HEK293 (cell line): ENCODE data around the gene FAM120C.

ENCODE experiments used
- CTCF ChIA-PET: fragments of 350-600 bp; formaldehyde crosslinking; extraction: SDS; loops from one replicate; lab custom pipeline; 2021; ENCODE audit warnings: antibody characterized with exemption; lab: Yijun Ruan, JAX
- POLR2A ChIA-PET: fragments of 300-600 bp; formaldehyde crosslinking; extraction: SDS; loops from one replicate; lab custom pipeline; 2020; ENCODE audit warnings: antibody characterized with exemption, inconsistent platforms; lab: Yijun Ruan, JAX
- H3K27ac ChIP-seq: fragments of 200-500 bp; sonication (Bioruptor generic); 2 replicates; pipeline ENCODE4 v1.5.1; 2014; ENCODE audit warnings: low read depth, low read length, control low read depth, inconsistent platforms; ENCODE audit errors: extremely low read depth
- H3K36me3 ChIP-seq, 2 experiments: fragments of 200-500 bp in 1 of 2; sonication (Bioruptor generic) in 1 of 2; 1 replicate in 1 of 2; 2 replicates in 1 of 2; pipeline ENCODE4 v1.5.1; 2014 to 2017; ENCODE audit warnings: inconsistent platforms in 2 of 2, low read length in 2 of 2; ENCODE audit not compliant: control insufficient read depth in 2 of 2, insufficient read depth in 1 of 2
- H3K4me1 ChIP-seq: fragments of 200-500 bp; sonication (Bioruptor generic); 2 replicates; pipeline ENCODE4 v1.5.1; 2014; ENCODE audit warnings: mild to moderate bottlenecking, low read length, inconsistent platforms; ENCODE audit not compliant: control insufficient read depth, insufficient read depth
- H3K4me3 ChIP-seq: 2 replicates; pipeline ENCODE4 v1.5.1; 2011; ENCODE audit warnings: low read depth, mild to moderate bottlenecking, control low read depth, low read length, moderate library complexity
- H3K9me3 ChIP-seq: fragments of 200-500 bp; sonication (Bioruptor generic); 2 replicates; pipeline ENCODE4 v1.5.1; 2014; ENCODE audit warnings: low read depth, low read length, inconsistent platforms; ENCODE audit not compliant: control insufficient read depth, insufficient read depth
- EGR2 ChIP-seq: fragments of 450-650 bp; formaldehyde crosslinking; IDR thresholded peaks from 2 replicates; pipeline ENCODE4 v1.5.1; 2016; ENCODE audit warnings: low read depth, missing biosample characterization, missing genetic modification characterization
- MZF1 ChIP-seq: fragments of 450-650 bp; formaldehyde crosslinking; IDR thresholded peaks from 2 replicates; pipeline ENCODE4 v1.5.1; 2017; ENCODE audit warnings: missing biosample characterization, missing genetic modification characterization, borderline replicate concordance
- PRDM10 ChIP-seq: fragments of 450-650 bp; formaldehyde crosslinking; IDR thresholded peaks from 2 replicates; pipeline ENCODE4 v1.5.1; 2016; ENCODE audit warnings: missing biosample characterization, missing genetic modification characterization
- ZBTB17 ChIP-seq: fragments of 450-650 bp; formaldehyde crosslinking; IDR thresholded peaks from 2 replicates; pipeline ENCODE4 v1.5.1; 2016; ENCODE audit warnings: missing biosample characterization, missing genetic modification characterization
- ZBTB48 ChIP-seq: fragments of 450-650 bp; formaldehyde crosslinking; IDR thresholded peaks from 2 replicates; pipeline ENCODE4 v1.5.1; 2016; ENCODE audit warnings: missing biosample characterization, missing genetic modification characterization
- ZNF121 ChIP-seq: fragments of 450-650 bp; formaldehyde crosslinking; IDR thresholded peaks from 2 replicates; pipeline ENCODE4 v1.5.1; 2016; ENCODE audit warnings: missing biosample characterization, missing genetic modification characterization
- ZNF211 ChIP-seq: fragments of 450-650 bp; formaldehyde crosslinking; IDR thresholded peaks from 2 replicates; pipeline ENCODE4 v1.5.1; 2016; ENCODE audit warnings: low read depth, missing biosample characterization, missing genetic modification characterization
- ZNF324 ChIP-seq: fragments of 450-650 bp; formaldehyde crosslinking; IDR thresholded peaks from 2 replicates; pipeline ENCODE4 v1.5.1; 2016; ENCODE audit warnings: missing biosample characterization, missing genetic modification characterization
- ZNF600 ChIP-seq: fragments of 450-650 bp; formaldehyde crosslinking; IDR thresholded peaks from 2 replicates; pipeline ENCODE4 v1.5.1; 2016; ENCODE audit warnings: missing biosample characterization, missing genetic modification characterization
- ZNF623 ChIP-seq: fragments of 450-650 bp; formaldehyde crosslinking; IDR thresholded peaks from 2 replicates; pipeline ENCODE4 v1.5.1; 2016; ENCODE audit warnings: missing biosample characterization, missing genetic modification characterization
- ZNF658 ChIP-seq: fragments of 450-650 bp; formaldehyde crosslinking; IDR thresholded peaks from 2 replicates; pipeline ENCODE4; 2016; ENCODE audit warnings: missing biosample characterization, missing genetic modification characterization
- ZNF664 ChIP-seq: fragments of 450-650 bp; formaldehyde crosslinking; IDR thresholded peaks from 2 replicates; pipeline ENCODE4 v1.5.1; 2016; ENCODE audit warnings: missing biosample characterization, missing genetic modification characterization
- ZNF707 ChIP-seq: fragments of 450-650 bp; formaldehyde crosslinking; IDR thresholded peaks from 2 replicates; pipeline ENCODE4 v1.5.1; 2016; ENCODE audit warnings: missing biosample characterization, missing genetic modification characterization
- ZNF747 ChIP-seq: fragments of 450-650 bp; formaldehyde crosslinking; IDR thresholded peaks from 2 replicates; pipeline ENCODE4 v1.5.1; 2016; ENCODE audit warnings: missing biosample characterization, missing genetic modification characterization
- ZNF791 ChIP-seq: fragments of 450-650 bp; formaldehyde crosslinking; IDR thresholded peaks from 2 replicates; pipeline ENCODE4 v1.5.1; 2016; ENCODE audit warnings: missing biosample characterization, missing genetic modification characterization
- TF ChIP-seq, protein P1 (sequence below): fragments of 450-650 bp; formaldehyde crosslinking; IDR thresholded peaks from 2 replicates; pipeline ENCODE4 v1.5.1; 2017; ENCODE audit warnings: missing biosample characterization, missing genetic modification characterization
- TF ChIP-seq, protein P2 (sequence below): fragments of 450-650 bp; formaldehyde crosslinking; IDR thresholded peaks from 2 replicates; pipeline ENCODE4 v1.5.1; 2016; ENCODE audit warnings: missing biosample characterization, missing genetic modification characterization

Gene FAM120C

GRCh38 chrX:54171091-54171490 is 12.0 kb downstream of the FAM120C start:
- H3K36me3 ChIP-seq: peaks cover 0 to 16% of the 10 kb centered on the region in 2 experiments; a peak in 2 of 3 replicates
- H3K27ac ChIP-seq: no peak overlapping the region
- ChIA-PET POLR2A (interaction anchor here (1.4 kb wide), 1 partner anchor 10 kb away, joined by 4 read pairs; no protein-coding TSS in a partner anchor), CTCF (interaction anchor here (1.9 kb wide), 1 partner anchor 10 kb away, joined by 4 read pairs; no protein-coding TSS in a partner anchor)
- TF ChIP-seq MZF1 (no peak), ZNF324 (tag by site-specific recombination) (no peak), ZNF121 (tag by site-specific recombination) (peak; percentile 82)
- H3K4me1 ChIP-seq: no peaks in the 10 kb centered on the region
- no peak overlapping the region for H3K4me3 ChIP-seq
- no peaks in the 10 kb centered on the region for H3K9me3 ChIP-seq

- no peak for TF ChIP-seq ZNF623
- TF ChIP-seq ZNF707 (tag by site-specific recombination): no peak
- TF ChIP-seq, protein P1, sequence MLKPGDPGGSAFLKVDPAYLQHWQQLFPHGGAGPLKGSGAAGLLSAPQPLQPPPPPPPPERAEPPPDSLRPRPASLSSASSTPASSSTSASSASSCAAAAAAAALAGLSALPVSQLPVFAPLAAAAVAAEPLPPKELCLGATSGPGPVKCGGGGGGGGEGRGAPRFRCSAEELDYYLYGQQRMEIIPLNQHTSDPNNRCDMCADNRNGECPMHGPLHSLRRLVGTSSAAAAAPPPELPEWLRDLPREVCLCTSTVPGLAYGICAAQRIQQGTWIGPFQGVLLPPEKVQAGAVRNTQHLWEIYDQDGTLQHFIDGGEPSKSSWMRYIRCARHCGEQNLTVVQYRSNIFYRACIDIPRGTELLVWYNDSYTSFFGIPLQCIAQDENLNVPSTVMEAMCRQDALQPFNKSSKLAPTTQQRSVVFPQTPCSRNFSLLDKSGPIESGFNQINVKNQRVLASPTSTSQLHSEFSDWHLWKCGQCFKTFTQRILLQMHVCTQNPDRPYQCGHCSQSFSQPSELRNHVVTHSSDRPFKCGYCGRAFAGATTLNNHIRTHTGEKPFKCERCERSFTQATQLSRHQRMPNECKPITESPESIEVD (tag by site-specific recombination): peak; percentile 82
- no peak for TF ChIP-seq ZNF791
- peak; percentile 19; the same call in 1 of the 2 replicates for TF ChIP-seq ZBTB17
- no peak for TF ChIP-seq EGR2 (tag by site-specific recombination)
- no peak for TF ChIP-seq ZNF600 (tag by site-specific recombination)
- TF ChIP-seq PRDM10 (tag by site-specific recombination): 0 out of 2 replicates have a peak, but pooled peaks have one; percentile 13
- Histone ChIP-seq H3K4me1 (no peaks in the 10 kb centered on the region), H3K4me3 (no peak overlapping the region), H3K9me3 (no peaks in the 10 kb centered on the region), H3K27ac (no peak overlapping the region), H3K36me3 (no peaks in the 10 kb centered on the region)
- POLR2A ChIA-PET: no interaction called here
- CTCF ChIA-PET: interaction anchor here (1.2 kb wide), 1 partner anchor 124 kb away, joined by 3 read pairs; no protein-coding TSS in a partner anchor
Measured at GRCh38 chrX:54166915-54167314, 16.1 kb downstream of the FAM120C start.

DNA sequence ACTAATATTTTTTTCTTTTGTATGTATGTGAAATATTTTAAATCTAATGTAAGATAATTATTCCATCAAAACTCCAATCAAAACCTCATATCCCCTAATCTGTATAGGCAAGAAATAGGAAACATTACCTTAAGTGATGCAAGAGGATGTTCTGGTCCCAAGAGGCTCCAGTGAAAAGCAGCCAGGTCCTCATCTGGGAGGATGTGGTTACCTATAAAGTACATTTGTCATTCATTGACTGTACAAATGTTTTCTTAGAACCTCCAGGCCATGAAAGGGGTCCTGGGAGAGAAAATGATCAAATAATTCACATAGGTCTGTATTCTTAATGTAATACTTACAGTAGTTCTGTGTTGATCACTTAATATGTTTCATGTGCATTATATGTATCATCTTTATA is 25.5 kb downstream of the FAM120C start:
- H3K9me3 ChIP-seq: no peaks in the 10 kb centered on the region
- ChIA-PET CTCF (no interaction called here), POLR2A (no interaction called here)
- no peak overlapping the region for H3K27ac ChIP-seq
- H3K36me3 ChIP-seq: peaks cover 0 to 6% of the 10 kb centered on the region in 2 experiments; a peak in 2 of 3 replicates
- TF ChIP-seq ZNF664: no peak
- TF ChIP-seq, protein P2, sequence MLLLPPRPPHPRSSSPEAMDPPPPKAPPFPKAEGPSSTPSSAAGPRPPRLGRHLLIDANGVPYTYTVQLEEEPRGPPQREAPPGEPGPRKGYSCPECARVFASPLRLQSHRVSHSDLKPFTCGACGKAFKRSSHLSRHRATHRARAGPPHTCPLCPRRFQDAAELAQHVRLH: no peak
- TF ChIP-seq PRDM10 (tag by site-specific recombination): no peak
- TF ChIP-seq ZNF658: no peak
- TF ChIP-seq ZNF211 (tag by site-specific recombination): no peak
- TF ChIP-seq ZBTB48 (tag by site-specific recombination): no peak
- TF ChIP-seq ZNF747: no peak
- no peak overlapping the region for H3K4me3 ChIP-seq
- H3K4me1 ChIP-seq: no peaks in the 10 kb centered on the region
